Stimulated activated naive CD4-positive, alpha-beta T cell treated with Interleukin-2 at 50 U/mL for 16 hours (primary cell): ENCODE measurements around the gene IREB2.
"Not testable (repeated sequence)": the region's sequence is repeated elsewhere in the genome, so short reads cannot be mapped to it uniquely, and the experiment has no call there.

ENCODE experiments used
- DNase-seq: peaks from one replicate; lab custom pipeline; 2025; lab: John Stamatoyannopoulos, UW

Gene IREB2

GRCh38 chr15:78437762-78438618 is at the start of gene IREB2:
Gene IREB2 (plus strand): TSS chr15:78438216. CDS start chr15:78438338, 122 bp downstream.
- peak; percentile 96 for DNase-seq

- DNase-seq, result no peak
Observed at GRCh38 chr15:78388865-78389264, 49.2 kb upstream of the IREB2 start.

GRCh38 chr15:78389322-78389721 is 48.7 kb upstream of the IREB2 start:
- no peak for DNase-seq

GRCh38 chr15:78389738-78390137 is 48.3 kb upstream of the IREB2 start:
- DNase-seq, result no peak

GRCh38 chr15:78390242-78390641 is 47.8 kb upstream of the IREB2 start:
- DNase-seq, result no peak

- DNase-seq, result no peak
Observed at GRCh38 chr15:78390826-78391225, 47.2 kb upstream of the IREB2 start.

GRCh38 chr15:78391781-78392180 is 46.2 kb upstream of the IREB2 start:
- no peak for DNase-seq

- no peak for DNase-seq
Observed at GRCh38 chr15:78392430-78392829, 45.6 kb upstream of the IREB2 start.

- no peak for DNase-seq
Observed at GRCh38 chr15:78393137-78393536, 44.9 kb upstream of the IREB2 start.

GRCh38 chr15:78394026-78394425 is 44.0 kb upstream of the IREB2 start:
- DNase-seq, result no peak

GRCh38 chr15:78394981-78395616 is 42.9 kb upstream of the IREB2 start:
- no peak for DNase-seq

- no peak for DNase-seq
Observed at GRCh38 chr15:78396186-78396814, 41.7 kb upstream of the IREB2 start.

- no peak for DNase-seq
Observed at GRCh38 chr15:78396976-78397375, 41.0 kb upstream of the IREB2 start.

GRCh38 chr15:78397382-78397781 is 40.6 kb upstream of the IREB2 start:
- DNase-seq, result no peak

- DNase-seq, result no peak
Observed at GRCh38 chr15:78398076-78398825, 39.8 kb upstream of the IREB2 start.

GRCh38 chr15:78399091-78399490 is 38.9 kb upstream of the IREB2 start:
- no peak for DNase-seq

GRCh38 chr15:78402061-78402610 is 35.9 kb upstream of the IREB2 start:
- no peak for DNase-seq

- no peak for DNase-seq
Observed at GRCh38 chr15:78404125-78404524, 33.9 kb upstream of the IREB2 start.

- not testable (repeated sequence) for DNase-seq
Observed at GRCh38 chr15:78404796-78405195, 33.2 kb upstream of the IREB2 start.

- no peak for DNase-seq
Observed at GRCh38 chr15:78405336-78405924, 32.6 kb upstream of the IREB2 start.

GRCh38 chr15:78406016-78406585 is 31.9 kb upstream of the IREB2 start:
- no peak for DNase-seq
